Measurements from ENCODE around the gene BCL10.

BCL10 gene

DNA sequence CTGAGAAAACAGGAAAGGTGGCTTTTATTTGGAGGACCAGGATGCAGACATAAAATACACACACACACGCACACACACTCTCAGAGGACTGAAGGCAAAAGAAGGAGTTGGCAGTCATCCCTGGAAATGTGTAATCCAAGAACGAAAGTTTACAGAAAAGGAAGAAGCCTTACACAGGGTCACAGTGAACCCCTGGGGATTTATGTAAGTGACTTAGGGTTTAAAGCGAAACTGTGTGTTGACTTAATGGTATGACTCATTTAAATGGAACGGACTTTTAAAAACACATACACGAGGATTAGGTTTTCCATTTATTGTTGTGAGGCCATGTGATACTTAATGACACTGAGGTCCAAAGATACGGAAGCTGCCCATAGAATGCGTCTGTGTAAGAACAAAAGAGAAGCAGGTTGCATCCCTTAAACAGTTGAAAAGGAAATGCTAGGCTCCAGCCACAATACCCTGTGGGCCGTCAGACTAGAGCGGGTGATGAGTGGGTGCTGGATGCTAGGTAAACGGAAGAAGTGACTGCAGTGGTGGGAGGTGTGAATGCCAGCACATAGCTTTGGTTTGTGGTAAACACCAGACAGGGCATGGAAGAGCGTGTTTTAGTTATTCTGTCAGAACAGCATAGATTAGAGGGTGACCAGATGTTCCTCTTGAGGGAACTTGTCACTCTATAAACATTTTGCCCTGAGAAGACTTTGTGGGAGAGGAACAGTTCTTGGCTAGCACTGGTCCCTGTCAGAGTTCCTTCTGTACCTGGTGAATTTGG, 21.6 kb upstream of the BCL10 start:
- DNase-seq: peak; percentile 70

DNA sequence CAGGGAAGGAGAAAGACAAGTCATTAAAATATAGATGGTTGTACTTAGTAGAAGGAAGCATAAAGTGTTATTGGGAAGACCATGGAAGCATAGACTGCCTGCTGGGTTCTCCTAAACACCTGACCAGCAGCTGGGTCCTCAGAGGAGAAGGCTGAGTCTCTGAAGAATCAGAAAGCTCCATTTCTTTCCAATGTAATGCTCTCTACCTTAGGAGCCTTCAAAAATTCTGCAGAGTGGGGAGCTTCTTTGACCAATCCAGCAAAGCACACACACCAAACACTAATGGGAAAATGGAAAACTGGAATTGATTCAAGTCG, 21.1 kb upstream of the BCL10 start:
- no peak for DNase-seq

DNA sequence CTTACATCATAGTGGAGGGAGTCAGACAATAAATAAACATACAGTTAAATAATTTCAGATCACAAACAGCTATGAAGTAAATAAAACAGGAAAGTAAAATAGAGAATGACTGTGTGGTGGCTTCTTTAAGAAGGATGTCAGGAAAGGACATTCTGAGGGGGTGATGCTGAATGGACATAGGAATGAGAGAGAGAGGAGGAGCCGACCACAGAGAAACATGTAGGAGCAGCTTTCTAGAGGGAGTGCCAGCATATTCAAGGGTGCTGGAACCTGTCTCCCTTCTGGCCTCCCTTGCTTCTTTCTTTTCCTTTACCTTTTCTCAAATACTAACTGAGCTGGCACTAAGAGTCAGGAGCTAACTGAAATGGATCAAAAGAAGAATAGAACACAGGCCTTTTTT, 20.5 kb upstream of the BCL10 start:
- no peak for DNase-seq

DNA sequence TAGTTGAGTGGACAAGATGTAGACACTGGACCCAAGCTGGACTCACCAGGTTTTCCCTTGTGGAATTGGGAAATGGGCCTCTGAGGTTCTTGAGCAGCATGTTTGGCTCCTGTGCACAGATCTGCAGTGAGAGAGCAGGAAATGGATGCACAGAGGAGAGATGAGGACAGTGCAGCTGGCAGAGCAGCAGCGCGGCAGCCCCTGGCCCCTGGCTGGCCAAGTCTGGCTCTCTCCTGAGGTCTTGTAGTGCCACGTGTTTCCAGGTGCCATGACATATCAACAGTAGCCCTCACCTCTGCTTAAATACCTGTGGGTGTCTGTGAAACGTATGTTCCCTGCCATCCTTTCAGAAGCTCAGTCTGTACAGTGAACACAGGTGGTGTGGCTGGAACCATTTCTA, 19.2 kb upstream of the BCL10 start:
- no peak for DNase-seq

DNA sequence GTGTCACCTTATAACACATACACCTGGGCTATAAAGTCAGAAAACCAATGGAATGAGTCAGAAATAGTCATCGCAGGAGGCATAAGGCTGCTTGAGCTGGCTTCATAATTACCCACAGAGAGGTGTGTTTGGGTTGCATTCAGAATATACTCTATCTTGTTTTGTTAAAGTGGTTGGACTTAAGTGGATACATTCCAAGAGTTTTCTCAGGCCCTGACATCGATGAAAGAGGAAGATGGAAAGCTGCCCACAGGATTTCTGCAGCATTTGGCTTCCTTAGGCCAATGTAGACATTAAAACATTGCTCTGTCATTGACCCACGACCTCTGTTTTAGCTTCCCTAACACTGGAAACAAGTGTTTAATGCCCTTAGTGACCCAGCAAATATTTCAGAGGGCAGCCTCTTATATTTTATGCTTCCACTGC, 18.6 kb upstream of the BCL10 start:
- DNase-seq: no peak

DNA sequence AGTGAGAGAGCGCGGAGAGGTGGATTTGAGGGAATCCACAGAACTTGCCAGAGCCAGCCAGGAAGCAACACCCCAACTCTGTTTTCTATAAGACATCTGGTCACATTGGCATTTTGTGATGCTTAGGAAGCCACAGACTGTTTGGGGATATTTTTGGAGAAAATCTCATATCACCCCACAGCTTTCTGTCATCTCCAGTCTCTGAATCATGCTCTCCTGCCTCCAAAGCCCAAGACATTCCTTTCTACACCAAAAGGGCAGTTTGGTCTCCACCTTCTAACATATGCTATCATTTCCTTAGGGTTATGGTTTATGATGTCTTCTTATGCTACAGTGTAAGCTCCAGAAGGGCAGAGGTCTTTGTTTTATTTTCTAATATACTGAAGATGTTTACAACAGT, 14.4 kb upstream of the BCL10 start:
- no peak for DNase-seq

DNA sequence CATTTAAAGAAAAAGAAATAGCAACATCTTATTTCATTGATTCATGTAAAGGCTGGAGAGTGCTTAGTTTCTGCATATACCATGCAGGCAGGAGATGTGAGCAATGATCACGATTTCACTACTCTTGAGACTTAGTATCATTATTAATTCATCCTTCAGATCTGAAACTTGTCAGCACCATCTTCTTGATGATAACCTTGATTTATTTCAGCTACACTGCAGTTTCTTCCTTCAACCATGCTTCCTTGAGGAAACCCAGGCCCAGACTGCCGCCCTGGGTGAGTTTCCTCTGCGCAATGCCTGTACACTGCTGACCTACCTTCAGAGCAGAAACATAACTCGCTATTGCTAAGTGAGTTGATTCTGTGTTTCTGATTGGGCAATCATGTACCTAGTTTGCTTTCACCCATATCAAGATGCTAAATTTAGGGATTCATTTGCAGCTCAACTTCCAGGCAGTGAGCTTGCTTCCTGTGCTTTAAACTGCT, 13.5 kb upstream of the BCL10 start:
- DNase-seq: no peak

DNA sequence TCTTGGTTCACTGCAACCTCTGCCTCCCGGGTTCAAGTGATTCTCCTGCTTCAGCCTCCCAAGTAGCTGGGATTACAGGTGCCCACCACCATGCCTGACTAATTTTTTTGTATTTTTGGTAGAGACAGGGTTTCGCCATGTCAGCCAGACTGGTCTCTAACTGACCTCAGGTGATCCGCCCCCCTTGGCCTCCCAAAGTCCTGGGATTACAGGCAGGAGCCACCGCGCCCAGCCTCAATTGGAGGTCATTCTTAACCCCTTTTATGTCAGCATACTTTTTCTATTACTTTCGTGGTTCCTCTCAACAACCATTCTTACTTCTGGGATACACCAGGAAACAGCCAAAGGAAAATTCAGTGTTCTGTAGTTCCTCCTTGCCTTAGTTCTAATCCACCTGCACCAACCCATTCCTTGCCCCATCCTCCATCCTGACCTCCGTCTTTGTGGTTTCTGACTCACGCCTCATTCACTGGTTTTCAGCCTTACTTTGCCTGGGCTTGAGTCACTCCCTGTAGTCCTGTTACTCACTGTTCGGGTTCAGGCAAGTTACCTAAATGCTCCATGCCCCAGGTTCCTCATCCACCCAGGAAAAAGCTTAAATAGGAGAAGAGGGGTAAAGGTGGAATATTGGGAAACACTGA, 12.9 kb upstream of the BCL10 start:
- no peak for DNase-seq

DNA sequence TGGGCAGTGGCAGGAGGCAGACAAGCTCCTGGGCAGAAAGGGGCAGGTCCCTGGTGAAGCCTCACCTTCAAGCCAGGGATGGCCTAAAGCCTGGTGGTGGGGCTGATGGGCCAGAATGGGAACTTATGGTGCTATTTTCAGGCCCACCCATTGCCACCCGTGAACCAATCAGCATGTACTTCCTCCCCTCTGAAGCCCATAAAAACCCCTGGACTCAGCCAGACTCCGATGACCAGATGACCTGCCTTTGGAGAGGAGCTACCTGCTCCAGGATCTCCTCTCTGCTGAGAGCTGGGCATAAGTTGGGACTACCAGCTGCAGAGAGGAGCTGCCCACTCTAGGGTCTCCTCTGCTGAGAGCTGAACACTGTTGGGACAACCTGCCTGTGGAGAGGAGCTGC, 7.8 kb upstream of the BCL10 start:
- no peak for DNase-seq

DNA sequence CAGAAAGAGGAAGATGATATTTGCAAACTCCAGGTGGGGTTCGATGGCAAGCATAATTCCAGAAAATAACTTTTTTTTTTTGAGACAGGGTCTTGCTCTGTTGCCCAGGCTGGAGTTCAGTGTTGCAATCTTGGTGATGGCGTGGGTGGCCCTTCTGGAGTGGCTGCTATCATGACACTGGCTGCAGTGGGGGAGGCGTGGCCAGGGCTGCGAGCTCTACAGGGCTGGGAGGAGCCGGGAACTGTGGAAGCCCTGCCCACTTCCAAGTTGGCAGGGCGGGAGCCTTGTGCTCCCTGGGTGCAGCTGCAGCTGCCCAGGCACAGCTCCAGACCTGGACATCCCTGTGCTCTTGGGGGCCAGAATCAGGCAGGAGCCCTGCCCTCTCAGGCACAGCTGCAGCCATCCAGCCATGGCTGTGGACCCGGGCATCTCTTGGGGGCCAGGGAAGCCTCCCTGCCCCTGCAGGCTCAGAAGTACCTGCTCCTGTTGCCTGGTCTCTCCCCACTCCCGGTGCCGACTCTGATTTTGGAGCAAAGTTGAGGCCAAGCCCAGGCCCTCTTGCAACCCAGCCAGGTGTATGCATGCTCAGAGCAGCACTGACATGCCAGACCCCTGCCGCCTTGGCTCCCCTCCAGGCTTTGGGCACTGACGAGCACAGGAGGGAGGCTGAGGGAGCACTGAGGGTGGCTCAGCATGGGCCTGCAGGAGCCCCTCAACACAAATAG, 7.2 kb upstream of the BCL10 start:
- DNase-seq: no peak

DNA sequence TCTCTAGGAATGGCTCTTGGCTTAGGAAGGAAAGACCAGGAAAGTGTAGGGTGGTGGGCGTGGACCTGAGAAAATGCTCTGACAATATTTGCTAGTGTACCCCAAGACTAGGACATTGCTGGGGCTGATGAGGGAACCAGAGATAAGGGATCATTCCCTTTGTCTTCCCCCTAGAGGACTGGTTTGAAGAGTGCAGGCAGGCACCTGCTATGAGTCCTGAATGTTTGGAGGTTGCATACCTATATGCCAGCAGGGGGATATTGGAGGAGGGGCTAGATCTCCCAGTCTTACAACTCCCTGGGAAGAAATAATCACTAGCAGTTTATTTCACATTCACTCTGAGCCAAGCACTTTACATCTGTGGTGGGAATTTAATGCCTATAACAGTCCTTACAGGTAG, 6.0 kb upstream of the BCL10 start:
- DNase-seq: no peak

DNA sequence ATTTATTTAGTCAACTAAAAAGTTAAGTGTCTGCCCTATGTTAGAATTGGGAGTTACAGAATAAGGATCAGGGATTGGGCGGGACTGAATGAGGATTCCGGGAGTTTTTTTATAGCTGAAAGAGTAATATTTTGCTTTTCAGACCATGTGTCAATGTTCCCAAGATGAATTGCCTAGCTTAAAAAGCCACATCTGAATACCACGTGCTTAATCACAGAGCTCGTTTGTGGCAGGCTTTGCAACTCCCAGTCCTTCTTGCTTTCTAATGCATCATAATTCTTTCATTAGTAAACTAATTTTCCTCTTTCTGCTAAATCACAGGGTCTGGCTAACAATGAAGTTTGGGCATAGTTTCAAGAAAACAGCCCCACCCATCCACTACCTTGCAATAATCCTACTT, 4.2 kb upstream of the BCL10 start:
- no peak for DNase-seq

DNA sequence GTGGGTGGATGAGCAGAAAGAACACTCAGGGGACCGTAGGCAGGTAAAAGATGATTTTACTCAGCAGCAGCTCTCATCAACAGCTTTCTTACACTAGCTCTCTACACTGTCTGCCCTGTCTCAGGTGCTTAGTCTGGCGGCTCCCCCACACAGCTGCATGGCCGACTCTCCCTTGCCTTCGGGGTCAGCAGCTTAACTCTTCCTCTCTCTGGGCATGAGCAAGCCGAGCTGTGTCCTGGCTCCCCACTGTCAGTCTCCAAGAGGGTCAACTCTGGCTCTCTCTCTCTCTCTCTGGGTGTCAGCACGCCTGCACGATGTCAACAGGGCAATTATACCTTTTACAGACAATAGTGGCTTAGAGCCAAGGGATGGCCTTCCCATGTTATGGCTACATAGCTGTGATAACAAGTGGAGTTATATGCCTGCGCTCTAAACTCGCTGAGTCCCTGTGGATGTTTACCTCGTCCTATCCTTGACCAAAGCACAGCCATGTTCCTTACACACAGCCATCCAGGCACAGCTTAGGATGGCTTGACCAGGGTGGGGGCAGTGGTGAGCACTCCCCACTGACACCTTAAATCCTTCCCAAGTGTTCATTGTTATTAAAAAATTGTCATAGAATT, 3.1 kb upstream of the BCL10 start:
- DNase-seq: no peak

DNA sequence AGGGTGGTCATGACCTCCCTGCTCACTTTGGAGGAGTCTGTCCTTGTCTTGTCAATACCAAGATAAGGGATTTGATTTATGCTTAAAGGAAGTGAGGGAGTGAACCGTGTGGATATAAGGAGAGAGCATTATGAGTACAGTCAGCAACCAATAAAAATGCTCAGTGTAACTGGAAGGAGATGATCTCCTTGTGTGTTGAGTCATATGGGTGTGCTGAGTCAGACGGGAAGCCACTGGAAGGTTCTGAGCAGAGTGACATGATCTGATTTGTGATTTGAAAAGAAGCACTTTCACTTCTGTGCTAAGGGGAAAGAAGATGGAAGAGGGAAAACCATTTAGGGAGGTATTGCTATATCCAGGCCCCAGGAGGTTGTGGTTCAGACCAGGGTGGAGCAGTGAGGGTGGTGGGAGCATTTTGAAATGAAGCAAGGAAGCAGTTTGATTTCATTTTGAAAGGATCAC, 2.5 kb upstream of the BCL10 start:
- DNase-seq: peak; percentile 42

DNA sequence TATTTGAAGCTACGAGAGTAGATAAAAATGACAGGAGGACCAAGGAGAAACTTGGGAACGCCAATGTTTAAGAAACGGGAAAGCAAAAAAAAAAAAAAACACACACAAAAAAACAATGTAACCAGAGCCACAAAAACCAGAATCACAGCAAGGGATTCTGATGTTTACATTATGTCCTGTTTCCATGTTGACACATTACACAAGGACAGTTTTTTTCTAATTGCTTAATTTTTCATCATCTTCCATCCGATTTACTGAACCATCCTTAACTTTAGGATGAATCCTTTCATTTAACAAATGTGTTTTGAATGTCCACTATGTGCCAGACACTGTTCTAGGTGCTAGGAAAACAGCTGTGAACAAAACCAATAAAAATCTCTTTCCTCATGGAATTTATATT, 1.4 kb upstream of the BCL10 start:
- DNase-seq: no peak

DNA sequence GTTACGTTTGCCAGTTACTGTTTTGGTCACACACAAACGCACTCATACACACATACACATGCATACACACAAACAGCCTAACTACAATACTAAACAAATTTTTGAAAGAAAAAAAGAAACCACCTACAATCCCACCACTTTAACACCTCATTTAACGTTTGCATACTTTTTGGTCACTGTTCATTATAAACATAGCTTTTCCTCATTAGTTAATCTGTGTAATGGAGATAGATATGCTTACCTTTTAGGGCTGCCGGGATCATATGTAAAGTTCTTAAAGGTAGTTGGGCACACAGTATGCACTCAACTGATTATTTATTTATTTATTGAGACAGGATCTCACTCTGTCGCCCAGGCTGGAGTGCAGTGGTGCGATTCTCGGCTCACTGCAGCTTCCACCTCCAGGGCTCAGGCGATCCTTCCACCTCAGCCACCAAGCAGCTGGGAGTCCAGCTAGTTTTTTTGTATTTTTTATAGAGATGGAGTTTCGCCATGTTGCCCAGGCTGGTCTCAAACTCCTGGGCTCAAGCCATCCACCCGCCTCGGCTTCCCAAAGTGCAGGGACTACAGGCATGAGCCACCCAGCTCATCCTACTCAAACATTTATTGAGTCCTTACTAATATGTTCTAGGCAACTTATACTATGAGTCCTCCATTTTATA, 677 bp upstream of the BCL10 start:
- no peak for DNase-seq

DNA sequence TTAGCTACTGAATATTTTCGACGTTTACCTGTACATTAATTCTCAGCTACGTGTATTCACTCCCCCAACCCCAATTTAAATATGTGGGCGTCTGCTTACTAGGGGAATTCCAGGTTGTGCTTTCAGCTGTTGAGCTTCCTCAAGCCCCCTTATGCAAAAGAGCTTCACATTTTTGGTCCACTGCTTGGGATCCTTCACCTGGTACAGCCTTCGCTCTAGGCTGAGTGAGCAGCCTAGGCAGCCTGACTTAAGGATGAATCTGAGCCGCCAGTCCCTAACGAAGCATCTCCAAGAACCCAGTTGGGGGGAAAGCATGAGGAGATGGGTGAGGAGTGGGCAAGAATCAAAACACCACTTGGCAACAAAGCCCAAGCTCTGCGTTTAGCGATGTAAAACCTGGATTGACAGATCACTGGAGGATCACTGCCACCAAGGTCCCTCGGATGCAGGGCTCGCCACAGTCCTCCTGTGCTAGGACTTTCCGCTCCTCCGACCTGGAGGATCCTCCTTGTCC, 674 bp downstream of the BCL10 start:
- no peak for DNase-seq

DNA sequence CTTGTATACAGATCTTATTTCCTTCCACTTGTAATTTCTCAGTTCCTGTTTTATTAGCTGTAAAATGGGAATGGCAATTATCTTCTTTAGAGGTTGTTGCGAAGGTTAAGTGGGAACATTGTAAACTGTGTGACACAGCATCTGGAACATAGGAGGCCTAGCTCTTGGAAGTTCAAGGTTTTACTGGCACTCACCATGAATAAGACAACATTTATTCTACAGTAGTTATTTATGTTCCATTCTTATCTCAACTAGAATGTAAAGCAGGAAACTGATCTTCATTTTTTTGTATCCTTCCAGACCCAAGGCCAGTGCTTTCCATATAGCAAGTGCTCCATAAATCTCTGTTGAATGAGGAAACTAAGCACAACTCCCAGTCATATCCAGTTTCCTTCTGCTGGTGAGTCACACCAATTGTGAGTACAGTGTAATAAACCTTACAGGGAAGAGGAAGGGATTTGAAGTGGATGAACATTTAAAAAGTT, 1.4 kb downstream of the BCL10 start:
- DNase-seq: no peak

DNA sequence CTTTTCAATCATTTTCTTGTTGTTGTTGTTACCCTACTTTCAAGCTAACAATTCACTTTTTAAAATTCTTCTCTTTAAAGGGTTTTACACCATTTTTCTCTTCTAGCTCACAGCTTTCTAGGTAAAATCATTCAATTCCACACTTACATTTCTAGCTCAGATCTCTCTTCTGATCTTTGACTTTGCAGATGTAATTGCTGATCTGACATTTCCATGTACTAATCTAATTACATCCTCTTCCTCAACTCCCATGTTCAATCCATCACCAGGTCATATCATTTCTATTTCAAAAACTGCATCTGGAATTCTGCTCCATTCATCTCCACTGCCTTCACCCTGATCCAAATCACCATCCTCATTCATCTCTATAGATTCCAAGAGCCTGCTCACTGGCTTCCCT, 3.0 kb downstream of the BCL10 start:
- no peak for DNase-seq

DNA sequence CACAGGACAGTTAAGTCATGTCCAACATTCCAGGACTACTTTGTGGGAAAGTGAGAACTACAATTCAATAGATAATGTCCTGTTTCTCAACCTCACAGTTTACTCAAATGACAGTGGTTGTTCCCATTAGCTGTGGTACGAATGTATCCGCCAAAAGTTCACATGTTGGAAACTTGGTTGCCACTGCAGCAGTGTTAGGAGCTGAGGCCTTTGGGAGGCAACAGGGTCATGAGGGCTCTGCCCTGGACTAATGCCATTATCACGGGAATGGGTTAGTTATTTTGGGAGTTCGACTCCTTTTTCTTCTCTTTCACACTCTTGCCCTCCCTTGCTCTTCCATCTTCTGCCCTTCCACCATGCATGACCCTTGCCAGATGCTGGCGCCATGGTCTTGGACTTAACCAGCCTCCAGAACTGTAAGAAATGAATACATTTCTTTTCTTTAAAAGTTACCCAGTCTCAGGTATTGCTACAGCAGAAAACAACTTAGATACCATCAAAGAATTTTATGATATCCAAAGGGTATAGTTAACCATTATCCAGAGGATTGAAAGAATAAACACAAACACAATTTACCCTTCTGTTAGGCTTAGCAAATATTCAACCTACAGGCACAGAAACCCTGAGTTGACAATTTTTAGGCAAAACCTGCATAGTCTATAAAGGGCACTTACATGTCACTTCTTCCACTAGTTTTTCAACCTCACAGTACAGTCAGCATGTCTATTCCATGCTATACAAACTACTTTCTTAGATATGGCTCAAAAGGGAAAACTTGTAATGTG, 7.4 kb downstream of the BCL10 start:
- no peak for DNase-seq

DNA sequence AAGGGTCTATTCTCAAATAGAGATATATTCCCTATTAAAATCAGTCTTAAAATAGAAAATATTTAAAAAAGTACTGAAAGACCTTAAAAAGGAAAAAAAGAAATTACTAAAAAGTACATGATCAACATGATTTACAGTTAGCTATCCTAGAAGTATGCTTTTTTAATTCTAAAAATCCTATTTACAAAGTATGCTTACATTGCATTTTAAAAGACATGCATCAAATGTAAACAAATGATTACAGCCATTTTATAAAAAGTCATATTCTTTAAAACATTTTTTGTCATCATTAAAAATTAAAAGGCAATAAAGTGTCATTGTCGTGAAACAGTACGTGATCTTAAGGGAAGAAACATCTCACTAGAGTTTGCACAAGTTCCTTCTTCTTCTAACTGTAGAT, 9.1 kb downstream of the BCL10 start:
- DNase-seq: no peak

DNA sequence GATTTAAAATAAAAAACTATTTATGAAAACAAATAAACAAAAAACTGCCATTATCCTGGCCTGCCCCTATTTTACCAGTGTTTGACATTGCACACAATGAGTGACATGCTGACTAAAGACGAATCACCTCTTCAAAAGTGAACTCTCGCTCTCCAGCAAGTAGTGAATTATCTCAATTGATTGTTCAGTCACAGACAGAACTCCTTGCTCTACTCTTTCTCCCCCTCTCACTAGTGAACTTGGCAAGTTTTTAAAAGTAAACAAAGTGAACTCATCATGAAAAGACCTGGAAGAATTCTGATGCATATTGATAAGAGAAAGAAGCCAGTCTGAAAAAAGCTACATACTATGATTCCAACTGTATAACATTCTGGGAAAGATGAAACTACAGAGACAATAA, 12.3 kb downstream of the BCL10 start:
- DNase-seq: no peak
